ENCODE results near the gene ZDHHC11.
"Not testable (repeated sequence)": the region's sequence is repeated elsewhere in the genome, so short reads cannot be mapped to it uniquely, and the experiment has no call there.

GRCh38 chr5:752532-753115, 98.2 kb downstream of the ZDHHC11 start:
- TF ChIP-seq CTCF, POLR2A (IDR thresholded peaks at IDR 0.05): not testable (repeated sequence)

Measured in esophagus squamous epithelium (tissue), 4 donors.